VCaP (cell line): Measurements from ENCODE around the gene PSEN2.

ENCODE experiments used
- H3K27ac ChIP-seq: fragments of 450-650 bp; 2 replicates; pipeline ENCODE4 v1.5.1; 2017
- TF ChIP-seq, protein P1 (sequence below): fragments of 450-650 bp; conservative IDR thresholded peaks from 2 replicates; pipeline ENCODE4 v1.5.1; 2017; ENCODE audit warnings: mild to moderate bottlenecking, moderate library complexity

PSEN2 gene

DNA sequence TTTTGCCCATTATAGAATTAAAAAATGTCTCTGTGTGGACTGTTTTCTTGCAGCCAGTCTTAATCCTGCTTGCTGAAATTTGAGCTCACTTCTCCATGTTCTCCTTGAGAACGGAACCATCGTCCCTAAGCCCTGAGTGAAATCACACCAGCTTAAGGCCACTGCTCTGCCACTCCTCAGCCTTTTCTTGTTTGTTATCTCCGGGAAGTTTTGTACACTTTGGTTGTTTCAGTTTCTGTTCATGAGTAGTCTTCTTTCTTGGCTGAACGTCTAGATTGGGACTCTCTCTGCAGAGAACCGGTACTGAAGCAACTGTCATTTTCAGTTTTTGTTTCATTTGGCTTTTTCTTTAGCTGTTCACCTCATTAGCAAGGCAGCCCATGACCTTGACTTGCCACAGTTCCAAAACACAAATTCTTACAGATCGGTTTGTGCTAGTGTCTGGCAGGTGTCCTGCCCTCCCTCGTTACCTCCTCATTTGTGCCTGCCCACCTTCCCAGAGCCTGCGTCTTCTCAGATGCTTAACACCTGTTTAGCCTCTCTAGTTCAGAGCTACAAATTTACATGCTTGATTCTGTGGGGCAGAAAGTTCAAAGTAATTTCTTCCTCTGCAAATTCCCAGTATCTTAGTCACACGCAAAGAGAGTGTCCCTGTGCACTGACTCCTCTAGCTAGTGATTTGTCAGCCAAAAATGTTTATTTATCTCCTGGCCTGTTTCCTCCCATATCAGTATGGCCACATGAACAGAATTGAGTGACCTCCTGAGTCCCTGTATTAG lies 12.4 kb downstream of the PSEN2 start:
- TF ChIP-seq, protein P1, sequence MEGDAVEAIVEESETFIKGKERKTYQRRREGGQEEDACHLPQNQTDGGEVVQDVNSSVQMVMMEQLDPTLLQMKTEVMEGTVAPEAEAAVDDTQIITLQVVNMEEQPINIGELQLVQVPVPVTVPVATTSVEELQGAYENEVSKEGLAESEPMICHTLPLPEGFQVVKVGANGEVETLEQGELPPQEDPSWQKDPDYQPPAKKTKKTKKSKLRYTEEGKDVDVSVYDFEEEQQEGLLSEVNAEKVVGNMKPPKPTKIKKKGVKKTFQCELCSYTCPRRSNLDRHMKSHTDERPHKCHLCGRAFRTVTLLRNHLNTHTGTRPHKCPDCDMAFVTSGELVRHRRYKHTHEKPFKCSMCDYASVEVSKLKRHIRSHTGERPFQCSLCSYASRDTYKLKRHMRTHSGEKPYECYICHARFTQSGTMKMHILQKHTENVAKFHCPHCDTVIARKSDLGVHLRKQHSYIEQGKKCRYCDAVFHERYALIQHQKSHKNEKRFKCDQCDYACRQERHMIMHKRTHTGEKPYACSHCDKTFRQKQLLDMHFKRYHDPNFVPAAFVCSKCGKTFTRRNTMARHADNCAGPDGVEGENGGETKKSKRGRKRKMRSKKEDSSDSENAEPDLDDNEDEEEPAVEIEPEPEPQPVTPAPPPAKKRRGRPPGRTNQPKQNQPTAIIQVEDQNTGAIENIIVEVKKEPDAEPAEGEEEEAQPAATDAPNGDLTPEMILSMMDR: no peak
- peak overlapping the region; percentile 96 for H3K27ac ChIP-seq

DNA sequence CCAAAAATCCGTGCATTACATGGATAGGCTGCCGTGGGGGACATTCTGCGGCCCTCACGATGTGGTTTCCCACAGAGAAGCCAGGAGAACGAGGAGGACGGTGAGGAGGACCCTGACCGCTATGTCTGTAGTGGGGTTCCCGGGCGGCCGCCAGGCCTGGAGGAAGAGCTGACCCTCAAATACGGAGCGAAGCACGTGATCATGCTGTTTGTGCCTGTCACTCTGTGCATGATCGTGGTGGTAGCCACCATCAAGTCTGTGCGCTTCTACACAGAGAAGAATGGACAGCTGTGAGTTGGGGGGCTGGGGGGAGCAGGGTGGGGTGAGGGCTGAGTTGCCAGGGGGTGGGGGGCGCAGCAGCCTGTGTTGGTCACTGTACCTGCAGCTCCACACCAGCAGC lies 13.2 kb downstream of the PSEN2 start:
- peak overlapping the region; percentile 96 for H3K27ac ChIP-seq

DNA sequence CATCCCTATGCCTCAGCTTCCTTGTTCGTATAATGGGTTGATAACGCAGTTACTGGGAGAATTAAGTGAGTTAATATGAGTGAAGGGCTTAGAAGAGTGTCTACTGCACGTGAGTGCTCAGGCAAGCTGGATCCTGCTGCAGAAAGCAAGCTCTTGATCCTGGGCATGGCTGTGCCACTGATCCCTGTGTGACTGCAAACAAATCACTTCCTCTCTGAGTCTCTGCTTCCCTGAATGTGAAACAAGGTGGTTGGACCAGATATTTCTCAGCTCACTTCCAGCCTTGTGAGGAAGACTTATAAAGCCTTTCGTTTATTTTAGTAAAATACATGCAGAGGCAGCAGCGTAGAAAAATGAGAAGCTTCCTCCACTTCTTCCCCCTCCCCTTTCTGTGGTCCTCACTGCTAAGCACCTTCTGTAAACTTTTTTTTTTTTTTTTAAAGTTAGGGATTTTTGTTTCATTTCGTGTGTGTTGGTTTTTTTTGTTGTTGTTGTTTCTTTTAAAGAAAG lies 13.8 kb downstream of the PSEN2 start:
- H3K27ac ChIP-seq: peak overlapping the region; percentile 96
- TF ChIP-seq, protein P1: no peak

More for the DNA sequence above, 13.2 kb downstream of the PSEN2 start:
- TF ChIP-seq, protein P1: no peak

DNA sequence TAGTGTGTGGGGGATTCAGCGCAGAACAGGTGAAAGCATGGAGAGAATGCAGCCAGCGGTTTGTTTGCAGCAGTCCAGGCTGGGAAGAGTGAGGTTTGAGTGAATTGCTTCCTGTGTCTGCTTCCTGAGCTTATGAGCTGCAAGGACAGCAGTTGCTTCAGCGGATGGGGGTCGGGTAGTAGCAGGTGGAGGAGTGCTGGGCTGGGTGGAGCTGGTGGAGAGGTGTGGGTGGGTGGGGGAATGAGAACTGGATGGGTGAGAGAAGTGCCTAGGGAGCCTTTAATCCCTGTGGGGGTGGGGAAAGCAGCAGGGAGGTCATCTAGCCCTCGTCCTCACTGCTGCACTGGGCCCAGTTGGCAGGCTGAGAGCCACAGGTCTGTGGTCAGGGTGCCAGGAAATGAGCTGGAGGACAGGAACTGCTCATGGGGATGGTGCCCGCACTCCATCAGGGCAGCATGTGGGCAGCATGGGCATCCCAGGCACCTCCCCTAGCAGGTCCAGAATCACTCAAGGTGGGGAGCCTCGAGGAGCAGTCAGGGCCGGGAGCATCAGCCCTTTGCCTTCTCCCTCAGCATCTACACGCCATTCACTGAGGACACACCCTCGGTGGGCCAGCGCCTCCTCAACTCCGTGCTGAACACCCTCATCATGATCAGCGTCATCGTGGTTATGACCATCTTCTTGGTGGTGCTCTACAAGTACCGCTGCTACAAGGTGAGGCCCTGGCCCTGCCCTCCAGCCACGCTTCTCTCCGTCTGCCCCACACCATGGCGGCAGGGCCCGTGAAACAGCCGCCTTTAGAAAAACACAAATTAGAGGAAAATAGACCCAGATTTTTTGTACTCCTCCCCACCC lies 14.8 kb downstream of the PSEN2 start:
- TF ChIP-seq, protein P1: no peak
- peak overlapping the region; percentile 96 for H3K27ac ChIP-seq

DNA sequence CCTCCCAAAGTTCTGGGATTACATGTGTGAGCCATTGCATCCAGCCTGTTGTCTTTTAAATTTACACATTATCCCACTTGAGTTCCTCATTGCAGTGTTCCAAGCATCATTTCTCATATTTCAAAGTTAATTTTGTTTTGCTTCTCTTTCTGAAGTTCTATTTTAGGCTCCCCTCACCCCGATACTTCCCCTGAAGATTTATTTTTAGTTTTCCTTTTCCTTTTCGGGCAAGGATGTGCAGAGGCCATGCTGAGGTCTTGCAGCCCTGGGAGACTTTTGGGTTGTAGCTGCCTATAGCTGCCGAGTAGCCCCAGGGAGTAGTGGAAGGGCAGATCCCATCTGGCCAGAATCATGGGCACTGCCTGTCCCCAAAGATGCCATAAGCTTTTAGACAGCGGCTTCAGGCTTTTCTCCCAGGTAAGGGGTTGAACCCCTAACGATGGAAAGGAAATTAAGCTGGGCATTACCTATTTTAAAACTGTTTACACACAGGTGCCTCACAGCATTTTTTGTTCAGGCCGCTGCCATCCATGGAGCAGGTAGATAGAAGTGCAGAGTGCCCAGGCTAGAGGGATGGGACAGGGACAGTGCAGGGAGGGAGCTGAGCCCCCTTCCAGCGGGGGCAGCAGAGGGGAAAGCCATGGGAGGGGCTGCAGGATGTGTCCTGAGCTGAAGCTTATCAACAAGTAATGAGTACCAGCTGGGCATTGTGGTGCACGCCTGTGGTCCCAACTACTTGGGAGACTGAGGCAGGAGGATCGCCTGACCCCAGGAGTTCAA lies 15.9 kb downstream of the PSEN2 start:
- H3K27ac ChIP-seq: peak overlapping the region; percentile 96; the same call in 1 of the 2 replicates
- TF ChIP-seq, protein P1: no peak

DNA sequence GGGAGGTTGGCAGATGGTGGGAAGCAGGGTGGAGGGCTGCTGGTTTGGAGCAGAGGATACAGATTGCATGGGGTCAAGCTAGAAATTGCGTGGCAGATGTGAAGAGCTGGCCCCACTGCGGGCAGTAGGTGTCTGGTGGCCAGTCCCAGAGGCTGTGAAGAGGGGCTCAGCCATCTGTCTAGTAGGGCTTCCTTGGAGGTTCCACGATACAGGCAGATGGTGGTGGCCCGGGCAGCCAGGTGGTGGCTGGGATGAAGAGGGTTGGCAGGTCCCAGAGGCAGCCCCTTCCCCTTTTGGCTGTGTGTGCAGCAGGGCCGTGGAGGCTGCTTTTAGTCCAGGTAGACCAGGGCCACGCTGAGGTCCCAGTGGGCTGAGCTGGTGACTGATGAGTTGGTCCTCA lies 16.6 kb downstream of the PSEN2 start:
- no peak overlapping the region for H3K27ac ChIP-seq

More for the DNA sequence above, 16.6 kb downstream of the PSEN2 start:
- TF ChIP-seq, protein P1: no peak
